ENCODE results near the gene P2RY8. TPM values are rescaled to one million over a fixed set of nuclear protein-coding genes. Genes with fewer than 3 reads are reported as not detected.
"Not testable (repeated sequence)": the region's sequence is repeated elsewhere in the genome, so short reads cannot be mapped to it uniquely, and the experiment has no call there.

P2RY8 gene
- total RNA-seq, 2 donors from 2014 or later, result 0.93 to 1.3 TPM

- DNase-seq (ENCODE audit: low spot score), result no peak
- H3K27ac ChIP-seq, result no peak overlapping the region
- H3K27me3 ChIP-seq, result no peaks in the 10 kb centered on the region
- no peaks in the 10 kb centered on the region for H3K36me3 ChIP-seq
- TF ChIP-seq CTCF (IDR thresholded peaks at IDR 0.05), result no peak
- no peak overlapping the region for H3K4me3 ChIP-seq
- peaks cover 0 to 5% of the 10 kb centered on the region in 2 donors for H3K4me1 ChIP-seq
- peaks cover 0 to 16% of the 10 kb centered on the region in 2 donors for H3K9me3 ChIP-seq
Measured at GRCh38 chrX:1477229-1477628, 59.8 kb downstream of the P2RY8 start.

GRCh38 chrX:1476682-1477081 is 60.3 kb downstream of the P2RY8 start:
- Histone ChIP-seq H3K27me3 (no peaks in the 10 kb centered on the region), H3K4me3 (no peak overlapping the region), H3K36me3 (no peaks in the 10 kb centered on the region), H3K27ac (no peak overlapping the region), H3K4me1 (peaks cover 0 to 5% of the 10 kb centered on the region in 2 donors), H3K9me3 (peaks cover 0 to 16% of the 10 kb centered on the region in 2 donors)
- no peak for DNase-seq (ENCODE audit: low spot score)
- no peak for TF ChIP-seq CTCF (IDR thresholded peaks at IDR 0.05)

- Histone ChIP-seq H3K27ac (no peak overlapping the region), H3K9me3 (peaks cover 0 to 16% of the 10 kb centered on the region in 2 donors), H3K4me1 (no peaks in the 10 kb centered on the region), H3K36me3 (no peaks in the 10 kb centered on the region), H3K4me3 (no peak overlapping the region), H3K27me3 (no peaks in the 10 kb centered on the region)
- TF ChIP-seq CTCF (IDR thresholded peaks at IDR 0.05), result no peak
- DNase-seq (ENCODE audit: low spot score), result no peak
Measured at GRCh38 chrX:1475881-1476280, 61.1 kb downstream of the P2RY8 start.

- H3K4me3 ChIP-seq, result no peak overlapping the region
- peaks cover 0 to 16% of the 10 kb centered on the region in 2 donors for H3K9me3 ChIP-seq
- H3K27me3 ChIP-seq, result no peaks in the 10 kb centered on the region
- H3K27ac ChIP-seq, result no peak overlapping the region
- TF ChIP-seq CTCF (IDR thresholded peaks at IDR 0.05), result no peak
- no peak for DNase-seq (ENCODE audit: low spot score)
- no peaks in the 10 kb centered on the region for H3K4me1 ChIP-seq
- no peaks in the 10 kb centered on the region for H3K36me3 ChIP-seq
Measured at GRCh38 chrX:1475481-1475880, 61.5 kb downstream of the P2RY8 start.

- not testable (repeated sequence) for H3K27me3 ChIP-seq; H3K27ac ChIP-seq; DNase-seq (ENCODE audit: low spot score); H3K4me1 ChIP-seq; H3K36me3 ChIP-seq; H3K4me3 ChIP-seq
- H3K9me3 ChIP-seq, result peaks cover 0 to 10% of the 10 kb centered on the region in 2 donors
Measured at GRCh38 chrX:1474593-1474992, 62.4 kb downstream of the P2RY8 start.

GRCh38 chrX:1472975-1473374 is 64.0 kb downstream of the P2RY8 start:
- Histone ChIP-seq H3K36me3 (no peaks in the 10 kb centered on the region), H3K9me3 (no peaks in the 10 kb centered on the region), H3K27ac (no peak overlapping the region), H3K4me3 (no peak overlapping the region), H3K4me1 (no peaks in the 10 kb centered on the region), H3K27me3 (no peaks in the 10 kb centered on the region)
- DNase-seq (ENCODE audit: low spot score), result no peak
- TF ChIP-seq CTCF (IDR thresholded peaks at IDR 0.05), result no peak

All from right atrium auricular region (tissue), 2 donors.